Measurements from ENCODE around the gene KCNH1. TPM values are rescaled to one million over a fixed set of nuclear protein-coding genes. Genes with fewer than 3 reads are reported as not detected.

KCNH1 gene
- total and polyA plus RNA-seq, 9 of the 15 experiments (the other 6 are each of a cell fraction or from before 2014, with no cell fraction given), result not detected

- Histone ChIP-seq H3K36me3 (ENCODE audit: control insufficient read depth, insufficient read depth, low read length) (no peaks in the 10 kb centered on the region), H3K79me2 (ENCODE audit: control insufficient read depth, insufficient read depth, low read length) (no peaks in the 10 kb centered on the region), H3K4me2 (ENCODE audit: insufficient read depth, low read length) (no peak overlapping the region), H3K9me1 (ENCODE audit: control insufficient read depth, insufficient read depth, low read length) (no peaks in the 10 kb centered on the region), H3K27me3 (ENCODE audit: control insufficient read depth in 2 of 2, insufficient read depth in 2 of 2, low read length in 2 of 2) (no peaks in the 10 kb centered on the region; a peak in 1 of 5 replicates), H2AFZ (ENCODE audit: low read depth, low read length) (no peak overlapping the region), H3K4me3 (no peak overlapping the region), H3K27ac (ENCODE audit: extremely low read depth, low read depth, low read length) (no peak overlapping the region), H3K4me1 (replicated peaks in 1 of 2; ENCODE audit: control insufficient read depth in 2 of 2, insufficient read depth in 2 of 2, low read length in 2 of 2) (no peaks in the 10 kb centered on the region), H3K9me3 (replicated peaks; ENCODE audit: control insufficient read depth, insufficient read depth, low read depth, low read length) (no peaks in the 10 kb centered on the region), H4K20me1 (replicated peaks; ENCODE audit: control insufficient read depth, insufficient read depth, low read length) (no peaks in the 10 kb centered on the region), H3K9ac (ENCODE audit: insufficient read depth in 1 of 2, low read depth in 2 of 2, low read length in 2 of 2) (no peak overlapping the region)
- ChIA-PET POLR2A (no interaction called here), CTCF (ENCODE audit: low intra/inter-chr PET ratio) (no interaction called here)
- in situ Hi-C loops (cut with MboI), result no loop called here
- DNase-seq (ENCODE audit: extremely low read depth in 1 of 4, low spot score in 3 of 4) (no peak), FAIRE-seq (no peak), ATAC-seq (no peak)
- 0% methylated on average over 2 of the region's 2 CpGs for WGBS (ENCODE audit: insufficient coverage, low coverage, missing lambda C conversion rate)
- TF ChIP-seq THAP12 (CRISPR knock-in tag; IDR thresholded peaks at IDR 0.05) (no peak), STAG1 (CRISPR knock-in tag; IDR thresholded peaks at IDR 0.05; ENCODE audit: borderline replicate concordance) (no peak), ZNF780A (CRISPR knock-in tag; IDR thresholded peaks at IDR 0.05) (no peak), ZKSCAN8 (CRISPR knock-in tag; IDR thresholded peaks at IDR 0.05) (no peak), RBM17 (IDR thresholded peaks at IDR 0.05; ENCODE audit: borderline replicate concordance, low read depth, low read length) (no peak), CBFB (CRISPR knock-in tag; IDR thresholded peaks at IDR 0.05) (no peak), CREB5 (CRISPR knock-in tag; IDR thresholded peaks at IDR 0.05) (no peak), BRD9 (IDR thresholded peaks at IDR 0.05; ENCODE audit: low read depth, partially characterized antibody) (no peak), CTCFL (IDR thresholded peaks at IDR 0.05; ENCODE audit: borderline replicate concordance, insufficient read depth, low read depth, low read length, poor library complexity, severe bottlenecking) (no peak), POLR3A (IDR thresholded peaks at IDR 0.05; ENCODE audit: borderline replicate concordance, extremely low read depth, insufficient read depth, insufficient read length) (no peak), MIER1 (IDR thresholded peaks at IDR 0.05; ENCODE audit: low read depth) (no peak), CHD2 (IDR thresholded peaks at IDR 0.05; ENCODE audit: low read depth, low read length) (no peak), ETV1 (tag; conservative IDR thresholded peaks at IDR 0.05; ENCODE audit: low read depth) (no peak)
- intact Hi-C loops (cut with micrococcal nuclease), result no loop called here
- BruUV-seq (replicated peaks), result no TSS peak
Observed at GRCh38 chr1:210790196-210790595, 343.8 kb downstream of the KCNH1 start.
